ENCODE measurements around the gene GINS1.

DNA sequence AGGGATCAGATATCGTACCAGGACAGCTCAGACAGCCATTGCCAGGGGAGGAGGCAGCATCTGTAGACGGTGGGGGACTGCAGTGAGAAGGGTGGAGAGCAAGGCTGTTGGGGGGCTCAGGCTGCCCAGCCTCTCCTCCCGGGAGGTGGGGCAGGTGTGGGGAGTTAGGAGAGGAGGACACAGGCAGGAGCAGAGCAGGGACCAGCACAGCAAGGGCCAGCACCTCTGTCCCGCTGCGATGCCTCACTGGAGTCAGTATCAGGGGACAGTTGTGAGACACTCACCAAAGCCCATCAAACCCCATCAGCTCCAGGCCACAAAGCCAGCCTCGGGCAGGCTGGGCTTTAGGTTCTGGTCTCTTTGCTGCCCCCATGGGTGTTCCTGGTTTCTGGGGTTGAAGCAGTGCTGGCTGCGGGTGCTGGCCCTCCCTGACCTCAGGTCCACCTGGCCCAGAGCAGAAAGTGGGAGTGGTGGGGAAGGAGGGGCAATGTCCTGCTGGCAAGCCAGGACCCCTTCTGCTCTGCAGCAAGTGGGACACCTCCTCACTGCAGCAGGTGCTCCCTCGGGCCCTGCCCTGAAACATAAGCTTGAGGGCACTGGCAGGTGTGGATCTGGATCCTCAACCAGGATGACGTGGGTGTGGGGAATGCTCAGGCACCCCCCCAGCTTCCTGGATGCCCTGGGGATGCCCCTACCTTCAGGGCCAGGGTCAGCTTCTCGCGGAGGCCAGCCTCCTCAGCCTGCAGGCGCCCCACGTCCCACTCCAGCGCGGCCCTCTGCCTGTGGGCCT lies 83.4 kb downstream of the GINS1 start:
- TF ChIP-seq, protein P1, sequence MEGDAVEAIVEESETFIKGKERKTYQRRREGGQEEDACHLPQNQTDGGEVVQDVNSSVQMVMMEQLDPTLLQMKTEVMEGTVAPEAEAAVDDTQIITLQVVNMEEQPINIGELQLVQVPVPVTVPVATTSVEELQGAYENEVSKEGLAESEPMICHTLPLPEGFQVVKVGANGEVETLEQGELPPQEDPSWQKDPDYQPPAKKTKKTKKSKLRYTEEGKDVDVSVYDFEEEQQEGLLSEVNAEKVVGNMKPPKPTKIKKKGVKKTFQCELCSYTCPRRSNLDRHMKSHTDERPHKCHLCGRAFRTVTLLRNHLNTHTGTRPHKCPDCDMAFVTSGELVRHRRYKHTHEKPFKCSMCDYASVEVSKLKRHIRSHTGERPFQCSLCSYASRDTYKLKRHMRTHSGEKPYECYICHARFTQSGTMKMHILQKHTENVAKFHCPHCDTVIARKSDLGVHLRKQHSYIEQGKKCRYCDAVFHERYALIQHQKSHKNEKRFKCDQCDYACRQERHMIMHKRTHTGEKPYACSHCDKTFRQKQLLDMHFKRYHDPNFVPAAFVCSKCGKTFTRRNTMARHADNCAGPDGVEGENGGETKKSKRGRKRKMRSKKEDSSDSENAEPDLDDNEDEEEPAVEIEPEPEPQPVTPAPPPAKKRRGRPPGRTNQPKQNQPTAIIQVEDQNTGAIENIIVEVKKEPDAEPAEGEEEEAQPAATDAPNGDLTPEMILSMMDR (IDR thresholded peaks at IDR 0.05) = no peak
- no peak for TF ChIP-seq ZFX (IDR thresholded peaks at IDR 0.05; ENCODE audit: borderline replicate concordance)

All from 22Rv1 (cell line).